Left cardiac atrium (tissue), 4 donors: ENCODE measurements around the gene CD200R1L. TPM values are rescaled to one million over a fixed set of nuclear protein-coding genes. Genes with fewer than 3 reads are reported as not detected.
"Not testable (repeated sequence)": the region's sequence is repeated elsewhere in the genome, so short reads cannot be mapped to it uniquely, and the experiment has no call there.

Experiments used
- ATAC-seq, 2 donors: fragments of 200-7000 bp; cut with Tn5 transposase; one replicate each; pipeline ENCODE4 v1.9.1; 2020; ENCODE audit warnings: mild to moderate bottlenecking in 2 of 2, moderate library complexity in 2 of 2
- DNase-seq: peaks from one replicate; pipeline ENCODE4 v3.0.0-alpha.2; 2020
- intact Hi-C, 2 donors: fragments of 100-400 bp; cut with DNase I; formaldehyde crosslinking; loops; one replicate each; pipeline versions ENCODE4 v1.14.1 to v1.15.1; 2022 to 2023
- long read RNA-seq: library from polyadenylated mRNA; unstranded; transcript quantifications from one replicate; pipeline ENCODE4 v2.0.0, GENCODE V29; 2021
- total RNA-seq, 2 donors: library from RNA; stranded (reverse); fragmentation: NEBNext Ultra II Directional; extraction: Animal tissue kit (Norgen Biotek cat#: 25700); gene quantifications; one replicate each; pipeline ENCODE4 v1.2.1, GENCODE V29; 2021
- donor health status: DM: no; HTN: yes; CAD: no.
- donor health status: DM: no; HTN: yes; CAD: no; lungs with severe emphysema.
- donor health status: DM: yes; HTN: yes; CAD: no.
- donor health status: Dilated cardiomyopathy.

CD200R1L gene
- not detected for total RNA-seq
- long read RNA-seq = 0 reads

- ATAC-seq (no peak), DNase-seq (no peak)
- intact Hi-C loops = no loop called here
Observed at GRCh38 chr3:112846764-112847163, at the start of gene CD200R1L. Gene CD200R1L, minus strand, starts transcription at chr3:112846864. Its CDS starts 17,497 bp downstream, at chr3:112829367.

- DNase-seq (no peak), ATAC-seq (no peak)
- intact Hi-C loops = no loop called here
Observed at GRCh38 chr3:112894258-112894657, 47.6 kb upstream of the CD200R1L start.

GRCh38 chr3:112889357-112889756 lies 42.7 kb upstream of the CD200R1L start:
- intact Hi-C loops = no loop called here
- ATAC-seq (no peak), DNase-seq (no peak)

- intact Hi-C loops = no loop called here
- no peak for DNase-seq
- ATAC-seq = no peak
Observed at GRCh38 chr3:112888381-112889085, 41.9 kb upstream of the CD200R1L start.

GRCh38 chr3:112884678-112885290 lies 38.1 kb upstream of the CD200R1L start:
- DNase-seq = no peak
- intact Hi-C loops = no loop called here
- no peak for ATAC-seq

- DNase-seq = no peak
- no peak for ATAC-seq
- intact Hi-C loops = no loop called here
Observed at GRCh38 chr3:112881891-112882290, 35.2 kb upstream of the CD200R1L start.

- DNase-seq (no peak), ATAC-seq (no peak)
- intact Hi-C loops = no loop called here
Observed at GRCh38 chr3:112875561-112875960, 28.9 kb upstream of the CD200R1L start.

- DNase-seq (no peak), ATAC-seq (no peak)
- intact Hi-C loops = no loop called here
Observed at GRCh38 chr3:112874725-112875124, 28.1 kb upstream of the CD200R1L start.

GRCh38 chr3:112873632-112874031 lies 27.0 kb upstream of the CD200R1L start:
- intact Hi-C loops = no loop called here
- ATAC-seq = no peak
- DNase-seq = no peak

GRCh38 chr3:112871735-112872134 lies 25.1 kb upstream of the CD200R1L start:
- intact Hi-C loops = no loop called here
- ATAC-seq = no peak
- DNase-seq = no peak

- no peak for ATAC-seq
- intact Hi-C loops = no loop called here
- DNase-seq = no peak
Observed at GRCh38 chr3:112865757-112866156, 19.1 kb upstream of the CD200R1L start.

GRCh38 chr3:112860898-112861297 lies 14.2 kb upstream of the CD200R1L start:
- DNase-seq = no peak
- ATAC-seq = no peak
- intact Hi-C loops = no loop called here

- no peak for DNase-seq
- intact Hi-C loops = no loop called here
- ATAC-seq = peak in 1 of 2 donors; percentile 58
Observed at GRCh38 chr3:112858410-112859069, 11.9 kb upstream of the CD200R1L start.

- no peak for ATAC-seq
- no peak for DNase-seq
Observed at GRCh38 chr3:112857526-112857925, 10.9 kb upstream of the CD200R1L start.

GRCh38 chr3:112856537-112856936 lies 9.9 kb upstream of the CD200R1L start:
- no peak for DNase-seq
- intact Hi-C loops = no loop called here
- no peak for ATAC-seq

More at GRCh38 chr3:112857526-112857925, 10.9 kb upstream of the CD200R1L start:
- intact Hi-C loops = no loop called here

GRCh38 chr3:112855883-112856282 lies 9.2 kb upstream of the CD200R1L start:
- ATAC-seq (no peak), DNase-seq (no peak)
- intact Hi-C loops = no loop called here

GRCh38 chr3:112855074-112855473 lies 8.4 kb upstream of the CD200R1L start:
- DNase-seq, intact Hi-C loops, ATAC-seq: not testable (repeated sequence)

- intact Hi-C loops = no loop called here
- DNase-seq (no peak), ATAC-seq (no peak)
Observed at GRCh38 chr3:112848196-112848595, 1.5 kb upstream of the CD200R1L start.

GRCh38 chr3:112847692-112848091 lies 1.0 kb upstream of the CD200R1L start:
- intact Hi-C loops = no loop called here
- ATAC-seq = peak in 1 of 2 donors; percentile 67
- no peak for DNase-seq

- ATAC-seq (no peak), DNase-seq (no peak)
- intact Hi-C loops = no loop called here
Observed at GRCh38 chr3:112845772-112846171, 892 bp downstream of the CD200R1L start.
